Measurements from ENCODE around the gene SHC2. TPM values are rescaled to one million over a fixed set of nuclear protein-coding genes. Genes with fewer than 3 reads are reported as not detected.

The SHC2 gene
- polyA plus RNA-seq, 1 of the 3 experiments (the other 2 are of a cell fraction) = 0.64 TPM

DNA sequence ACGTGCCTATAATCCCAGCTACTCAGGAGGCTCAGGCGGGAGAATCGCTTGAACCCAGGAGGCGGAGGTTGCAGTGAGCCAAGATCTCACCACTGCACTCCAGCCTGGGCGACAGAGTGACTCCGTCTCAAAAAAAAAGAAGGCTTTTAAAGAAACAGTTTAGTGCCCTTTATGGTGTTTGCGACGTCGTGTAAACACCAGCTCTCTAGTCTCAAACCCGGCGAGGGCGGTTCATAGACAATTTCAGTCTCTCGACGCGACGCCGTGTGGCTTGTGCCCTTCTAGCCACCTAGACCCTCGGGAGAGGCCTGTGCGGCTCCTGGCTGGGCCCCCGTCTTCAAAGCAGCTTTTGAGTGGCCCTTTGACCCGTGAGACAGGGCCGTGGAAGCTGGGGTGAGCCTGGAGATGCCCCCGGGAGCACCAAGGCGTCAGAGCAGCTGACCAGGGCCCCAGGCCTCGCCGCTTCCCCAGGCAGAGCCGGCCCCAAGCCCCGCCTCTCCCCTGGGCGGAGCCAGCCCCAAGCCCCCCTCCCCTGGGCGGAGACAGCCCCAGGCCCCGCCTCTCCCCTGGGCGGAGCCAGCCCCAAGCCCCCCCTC is 30.4 kb upstream of the SHC2 start:
- ChIA-PET CTCF (interaction anchor here (0.8 to 2.0 kb wide), 3 partner anchors 15 to 224 kb away, joined by 3 to 12 read pairs (median 10); no protein-coding TSS in a partner anchor), POLR2A (no interaction called here)
- no peak for TF ChIP-seq POLR2AphosphoS5 (IDR thresholded peaks at IDR 0.05; ENCODE audit: low read depth, low read length)
- no peak for TF ChIP-seq USF2 (IDR thresholded peaks at IDR 0.05; ENCODE audit: borderline replicate concordance, low read depth, low read length)
- no peak for TF ChIP-seq RCOR1 (IDR thresholded peaks at IDR 0.05; ENCODE audit: low read length)
- no peak for TF ChIP-seq ZBTB33 (IDR thresholded peaks at IDR 0.05; ENCODE audit: borderline replicate concordance, low read depth)
- TF ChIP-seq ELF1 (IDR thresholded peaks at IDR 0.05) = no peak
- TF ChIP-seq, protein P1, sequence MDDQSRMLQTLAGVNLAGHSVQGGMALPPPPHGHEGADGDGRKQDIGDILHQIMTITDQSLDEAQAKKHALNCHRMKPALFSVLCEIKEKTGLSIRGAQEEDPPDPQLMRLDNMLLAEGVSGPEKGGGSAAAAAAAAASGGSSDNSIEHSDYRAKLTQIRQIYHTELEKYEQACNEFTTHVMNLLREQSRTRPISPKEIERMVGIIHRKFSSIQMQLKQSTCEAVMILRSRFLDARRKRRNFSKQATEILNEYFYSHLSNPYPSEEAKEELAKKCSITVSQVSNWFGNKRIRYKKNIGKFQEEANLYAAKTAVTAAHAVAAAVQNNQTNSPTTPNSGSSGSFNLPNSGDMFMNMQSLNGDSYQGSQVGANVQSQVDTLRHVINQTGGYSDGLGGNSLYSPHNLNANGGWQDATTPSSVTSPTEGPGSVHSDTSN (IDR thresholded peaks at IDR 0.05) = no peak
- TF ChIP-seq GATA2 (CRISPR knock-in tag; IDR thresholded peaks at IDR 0.05) = no peak
- no peak for TF ChIP-seq RFX5 (IDR thresholded peaks at IDR 0.05; ENCODE audit: low read length)
- TF ChIP-seq REST (IDR thresholded peaks at IDR 0.05; ENCODE audit: low read depth, low read length) = no peak
- TF ChIP-seq SMC3 (IDR thresholded peaks at IDR 0.05; ENCODE audit: low read depth, low read length) = no peak
- TF ChIP-seq EZH2phosphoT487 (IDR thresholded peaks at IDR 0.05; ENCODE audit: borderline replicate concordance, low read depth) = no peak
- TF ChIP-seq TEAD4 (IDR thresholded peaks at IDR 0.05; ENCODE audit: borderline replicate concordance, insufficient read depth) = no peak
- no peak for TF ChIP-seq FOXJ3 (CRISPR knock-in tag; IDR thresholded peaks at IDR 0.05)
- no peak for TF ChIP-seq TAF1 (IDR thresholded peaks at IDR 0.05; ENCODE audit: borderline replicate concordance, low read depth, low read length)
- no peak for TF ChIP-seq TCF12 (IDR thresholded peaks at IDR 0.05)
- TF ChIP-seq CTCF (IDR thresholded peaks at IDR 0.05) = no peak
- TF ChIP-seq FOSL2 (IDR thresholded peaks at IDR 0.05; ENCODE audit: borderline replicate concordance, low read depth) = no peak
- TF ChIP-seq, protein P2, sequence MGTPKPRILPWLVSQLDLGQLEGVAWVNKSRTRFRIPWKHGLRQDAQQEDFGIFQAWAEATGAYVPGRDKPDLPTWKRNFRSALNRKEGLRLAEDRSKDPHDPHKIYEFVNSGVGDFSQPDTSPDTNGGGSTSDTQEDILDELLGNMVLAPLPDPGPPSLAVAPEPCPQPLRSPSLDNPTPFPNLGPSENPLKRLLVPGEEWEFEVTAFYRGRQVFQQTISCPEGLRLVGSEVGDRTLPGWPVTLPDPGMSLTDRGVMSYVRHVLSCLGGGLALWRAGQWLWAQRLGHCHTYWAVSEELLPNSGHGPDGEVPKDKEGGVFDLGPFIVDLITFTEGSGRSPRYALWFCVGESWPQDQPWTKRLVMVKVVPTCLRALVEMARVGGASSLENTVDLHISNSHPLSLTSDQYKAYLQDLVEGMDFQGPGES (IDR thresholded peaks at IDR 0.05; ENCODE audit: low read depth, low read length) = no peak
- no peak for TF ChIP-seq FOXM1 (IDR thresholded peaks at IDR 0.05; ENCODE audit: low read depth)
- no peak overlapping the region for H2AFZ ChIP-seq (ENCODE audit: low read depth)
- H3K9me3 ChIP-seq = no peaks in the 10 kb centered on the region
- H3K27me3 ChIP-seq (ENCODE audit: insufficient read depth) = no peaks in the 10 kb centered on the region
- H3K4me2 ChIP-seq = no peak overlapping the region
- no peaks in the 10 kb centered on the region for H4K20me1 ChIP-seq (ENCODE audit: insufficient read depth)
- no peaks in the 10 kb centered on the region for H3K36me3 ChIP-seq (replicated peaks in 1 of 2; ENCODE audit: control insufficient read depth in 1 of 2, insufficient read depth in 2 of 2, low read length in 1 of 2)
- H3F3A ChIP-seq (replicated peaks; ENCODE audit: insufficient read depth) = peaks cover 9% of the 10 kb centered on the region
- H3K4me1 ChIP-seq (ENCODE audit: control insufficient read depth in 1 of 2, insufficient read depth in 2 of 2, low read depth in 1 of 2, low read length in 1 of 2) = peaks cover 0 to 7% of the 10 kb centered on the region in 2 experiments; a peak in 1 of 4 replicates
- H3K9me2 ChIP-seq = no peaks in the 10 kb centered on the region
- no peak overlapping the region for H3K27ac ChIP-seq (ENCODE audit: low read depth in 2 of 2, low read length in 1 of 2)
- no peak overlapping the region for H3K4me3 ChIP-seq (ENCODE audit: low read depth in 2 of 2, low read length in 1 of 2)
- H3K9ac ChIP-seq = no peak overlapping the region
- no peaks in the 10 kb centered on the region for H3K79me2 ChIP-seq (ENCODE audit: insufficient read depth)
- 90% methylated on average over 21 of the region's 32 CpGs for WGBS (ENCODE audit: low lambda C conversion rate)
- DNase-seq = peak; percentile 58
